SU-DHL-6 (cell line): ENCODE measurements around the gene SATB2.

Experiments used
- H2AFZ ChIP-seq: fragments of 200-600 bp; sonication (generic); 2 replicates; pipeline ENCODE4 v1.6.1; 2014; ENCODE audit warnings: low read depth, mild to moderate bottlenecking, moderate library complexity, mixed read lengths, antibody characterized with exemption, low read length; ENCODE audit not compliant: severe bottlenecking
- H3F3A ChIP-seq: fragments of 200-600 bp; shearing (Covaris generic); 2 replicates; pipeline ENCODE4 v1.6.0; 2016; ENCODE audit warnings: antibody characterized with exemption, mild to moderate bottlenecking; ENCODE audit not compliant: insufficient read depth
- H3K27ac ChIP-seq: fragments of 200-600 bp; sonication (generic); 2 replicates; pipeline ENCODE4 v1.5.1; 2016; ENCODE audit warnings: low read depth, mild to moderate bottlenecking, low read length, moderate library complexity, mixed read lengths
- H3K27me3 ChIP-seq: fragments of 200-600 bp; sonication (generic), shearing (Covaris generic); 2 replicates; pipeline ENCODE4 v1.6.0; 2014; ENCODE audit warnings: mild to moderate bottlenecking, low read length
- H3K36me3 ChIP-seq: fragments of 200-600 bp; sonication (generic); 2 replicates; pipeline ENCODE4 v1.6.1; 2014; ENCODE audit warnings: mild to moderate bottlenecking, low read length, mixed read lengths
- H3K4me2 ChIP-seq: fragments of 300-600, 200-600 bp; shearing (Covaris generic), sonication (generic); 2 replicates; pipeline ENCODE4 v1.6.0; 2014; ENCODE audit warnings: low read length, low read depth, mild to moderate bottlenecking; ENCODE audit not compliant: poor library complexity, severe bottlenecking
- H3K4me3 ChIP-seq: fragments of 200-600 bp; sonication (generic); 2 replicates; pipeline ENCODE4 v1.5.1; 2014; ENCODE audit warnings: antibody characterized with exemption, low read length, mild to moderate bottlenecking, mixed read lengths; ENCODE audit not compliant: insufficient read depth, poor library complexity, severe bottlenecking
- H3K79me2 ChIP-seq: fragments of 200-600 bp; sonication (generic); 2 replicates; pipeline ENCODE4 v1.6.1; 2014; ENCODE audit warnings: mild to moderate bottlenecking, low read length, moderate library complexity; ENCODE audit not compliant: insufficient read depth
- H3K9ac ChIP-seq: fragments of 200-600 bp; sonication (generic); 2 replicates; pipeline ENCODE4 v1.7.0; 2014; ENCODE audit warnings: mild to moderate bottlenecking, low read length
- H3K9me2 ChIP-seq: fragments of 200-600 bp; sonication (generic); replicated peaks from 2 replicates; pipeline ENCODE4 v1.6.1; 2014; ENCODE audit warnings: low read length; ENCODE audit not compliant: insufficient read depth
- H3K9me3 ChIP-seq: fragments of 200-600 bp; sonication (generic); 2 replicates; pipeline ENCODE4 v1.6.1; 2014; ENCODE audit warnings: low read length, mixed read lengths; ENCODE audit not compliant: insufficient read depth
- H4K20me1 ChIP-seq: fragments of 200-600 bp; sonication (generic); 2 replicates; pipeline ENCODE4 v1.6.1; 2014; ENCODE audit warnings: low read depth, mild to moderate bottlenecking, antibody characterized with exemption, low read length, moderate library complexity, mixed read lengths
- CTCF ChIP-seq: fragments of 200-600 bp; sonication (generic); IDR thresholded peaks from one replicate; pipeline ENCODE4 v1.5.1; 2017; ENCODE audit warnings: antibody characterized with exemption, mild to moderate bottlenecking, low read length, moderate library complexity; ENCODE audit not compliant: insufficient read depth, poor library complexity, severe bottlenecking
- EZH2phosphoT487 ChIP-seq: fragments of 200-600 bp; sonication (generic), shearing (Covaris generic); conservative IDR thresholded peaks from 2 replicates; pipeline ENCODE4 v1.6.1; 2018; ENCODE audit warnings: mild to moderate bottlenecking, antibody characterized with exemption, low read length, moderate library complexity, mixed read lengths

The SATB2 gene

GRCh38 chr2:199261239-199261638 is 196.5 kb downstream of the SATB2 start:
- H2AFZ ChIP-seq, result no peak overlapping the region
- H3K9me3 ChIP-seq, result no peaks in the 10 kb centered on the region; the same call in 1 of the 2 replicates
- H3K27me3 ChIP-seq, result no peaks in the 10 kb centered on the region
- no peaks in the 10 kb centered on the region for H3K79me2 ChIP-seq
- H3K9ac ChIP-seq, result no peak overlapping the region
- no peak overlapping the region for H3K4me3 ChIP-seq
- no peaks in the 10 kb centered on the region for H4K20me1 ChIP-seq
- no peaks in the 10 kb centered on the region for H3K9me2 ChIP-seq
- no peaks in the 10 kb centered on the region for H3K36me3 ChIP-seq
- no peak overlapping the region for H3K27ac ChIP-seq
- no peak overlapping the region for H3K4me2 ChIP-seq
- no peak for TF ChIP-seq CTCF
- TF ChIP-seq EZH2phosphoT487, result no peak
- H3F3A ChIP-seq, result no peaks in the 10 kb centered on the region

GRCh38 chr2:199259671-199260070 is 198.1 kb downstream of the SATB2 start:
- no peaks in the 10 kb centered on the region for H3K36me3 ChIP-seq
- H3K9me3 ChIP-seq, result no peaks in the 10 kb centered on the region; the same call in 1 of the 2 replicates
- TF ChIP-seq EZH2phosphoT487, result no peak
- no peak for TF ChIP-seq CTCF
- H3K9ac ChIP-seq, result no peak overlapping the region
- no peak overlapping the region for H3K27ac ChIP-seq
- no peaks in the 10 kb centered on the region for H4K20me1 ChIP-seq
- no peak overlapping the region for H3K4me3 ChIP-seq
- H2AFZ ChIP-seq, result no peak overlapping the region
- H3K79me2 ChIP-seq, result no peaks in the 10 kb centered on the region
- H3F3A ChIP-seq, result no peaks in the 10 kb centered on the region
- H3K27me3 ChIP-seq, result no peaks in the 10 kb centered on the region
- H3K9me2 ChIP-seq, result no peaks in the 10 kb centered on the region
- no peak overlapping the region for H3K4me2 ChIP-seq

GRCh38 chr2:199258291-199258690 is 199.4 kb downstream of the SATB2 start:
- no peak overlapping the region for H3K4me3 ChIP-seq
- H3K27me3 ChIP-seq, result no peaks in the 10 kb centered on the region
- H3K4me2 ChIP-seq, result no peak overlapping the region

GRCh38 chr2:199257261-199258224 is 200.2 kb downstream of the SATB2 start:
- Histone ChIP-seq H3K27ac (no peak overlapping the region), H3K4me3 (no peak overlapping the region), H3K36me3 (no peaks in the 10 kb centered on the region), H3K9me2 (no peaks in the 10 kb centered on the region), H3K27me3 (no peaks in the 10 kb centered on the region), H4K20me1 (no peaks in the 10 kb centered on the region), H3K9me3 (no peaks in the 10 kb centered on the region; the same call in 1 of the 2 replicates), H3K79me2 (no peaks in the 10 kb centered on the region), H3F3A (no peaks in the 10 kb centered on the region), H3K9ac (no peak overlapping the region), H2AFZ (no peak overlapping the region), H3K4me2 (no peak overlapping the region)
- TF ChIP-seq CTCF (no peak), EZH2phosphoT487 (no peak)

More at GRCh38 chr2:199258291-199258690, 199.4 kb downstream of the SATB2 start:
- no peaks in the 10 kb centered on the region; the same call in 1 of the 2 replicates for H3K9me3 ChIP-seq
- no peaks in the 10 kb centered on the region for H3K36me3 ChIP-seq
- H2AFZ ChIP-seq, result no peak overlapping the region
- H3K9ac ChIP-seq, result no peak overlapping the region
- no peaks in the 10 kb centered on the region for H4K20me1 ChIP-seq
- H3F3A ChIP-seq, result no peaks in the 10 kb centered on the region
- H3K27ac ChIP-seq, result no peak overlapping the region
- no peak for TF ChIP-seq EZH2phosphoT487
- no peaks in the 10 kb centered on the region for H3K79me2 ChIP-seq
- no peaks in the 10 kb centered on the region for H3K9me2 ChIP-seq
